Central memory CD4-positive, alpha-beta T cell (primary cell): Measurements from ENCODE around the gene VAMP5.
"Not testable (repeated sequence)": the region's sequence is repeated elsewhere in the genome, so short reads cannot be mapped to it uniquely, and the experiment has no call there.

Source experiments
- DNase-seq: peaks from one replicate; pipeline ENCODE4 v3.0.0; 2022

The VAMP5 gene

DNA sequence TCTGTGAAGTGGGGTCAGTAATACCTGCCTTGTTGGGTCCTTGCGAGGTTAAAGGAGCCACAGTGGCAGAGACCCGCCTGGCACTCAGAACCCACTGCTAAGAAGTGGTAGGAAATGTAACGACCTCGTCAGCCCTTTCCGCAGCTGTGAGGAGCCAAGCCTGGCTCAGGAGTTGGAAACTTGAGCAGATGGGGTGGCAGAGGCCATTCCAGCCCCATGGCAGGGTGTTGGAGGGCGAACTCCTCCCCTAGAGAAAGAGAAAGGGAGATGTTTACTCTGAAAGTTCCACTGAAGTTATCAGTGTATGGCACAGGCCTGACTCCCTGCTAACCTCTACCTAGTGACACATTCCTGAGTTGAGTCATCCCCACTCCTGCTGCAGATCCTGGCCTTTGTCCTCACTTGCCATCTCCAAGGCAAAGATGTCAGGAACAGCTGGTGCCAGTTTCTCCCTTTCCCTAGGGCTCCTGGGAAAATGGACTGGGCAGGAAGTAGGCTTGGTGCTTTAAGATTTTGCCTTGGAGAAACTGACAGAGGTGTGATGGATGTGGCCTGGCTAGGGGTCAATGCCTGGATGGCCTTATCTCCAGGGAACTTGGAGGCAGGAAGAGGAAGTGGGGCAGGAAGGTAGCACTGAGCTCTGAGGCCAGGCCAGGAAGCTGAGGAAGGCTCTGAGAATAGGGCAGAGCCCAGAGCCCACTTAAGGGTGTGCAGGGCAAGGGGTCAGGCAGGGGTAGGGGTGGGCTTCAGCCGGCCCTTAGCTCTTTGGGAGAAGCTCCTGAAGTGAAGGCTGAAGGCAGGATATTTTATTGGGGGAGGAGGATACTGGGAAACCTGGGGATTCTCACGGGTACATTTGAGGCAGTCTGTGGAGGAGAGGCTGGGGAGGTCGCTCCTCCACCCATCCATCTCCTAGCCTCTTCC lies 888 bp downstream of the VAMP5 start:
- peak; percentile 25 for DNase-seq

DNA sequence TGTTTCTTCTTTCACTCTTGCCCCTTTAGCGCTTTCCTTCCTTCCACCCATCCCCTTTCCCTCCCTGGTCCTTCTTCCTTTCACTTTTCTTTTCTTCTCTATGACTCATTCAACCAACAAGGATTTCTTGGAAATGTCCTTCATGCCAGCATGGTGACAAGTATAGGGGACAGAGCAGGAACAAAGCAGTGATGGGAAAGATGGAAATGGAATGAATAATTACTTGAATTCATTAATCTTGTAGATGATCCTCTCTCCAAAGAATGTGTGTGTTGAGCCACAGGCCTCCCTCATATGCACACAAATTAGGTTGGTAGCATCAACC lies 1.5 kb downstream of the VAMP5 start:
- no peak for DNase-seq

DNA sequence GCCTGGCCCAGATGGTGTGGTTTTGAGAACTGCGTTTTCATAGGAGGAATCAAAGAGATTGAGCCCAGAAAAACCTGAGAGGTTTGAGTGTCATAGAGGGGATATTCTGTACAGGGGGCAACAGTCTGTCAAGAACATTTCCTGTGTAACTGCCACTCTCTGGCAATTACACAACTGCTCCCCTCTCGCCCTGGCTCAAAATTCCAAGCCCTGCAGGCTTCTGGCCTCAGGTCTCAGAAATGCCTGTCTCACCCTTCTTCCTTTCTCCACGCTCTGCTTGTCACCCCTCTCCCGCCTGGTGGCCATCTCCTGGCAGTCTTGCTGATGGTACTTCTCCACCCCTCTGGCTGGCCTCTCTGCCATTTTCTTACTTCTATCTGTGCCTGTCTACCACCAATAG lies 4.0 kb downstream of the VAMP5 start:
- no peak for DNase-seq

DNA sequence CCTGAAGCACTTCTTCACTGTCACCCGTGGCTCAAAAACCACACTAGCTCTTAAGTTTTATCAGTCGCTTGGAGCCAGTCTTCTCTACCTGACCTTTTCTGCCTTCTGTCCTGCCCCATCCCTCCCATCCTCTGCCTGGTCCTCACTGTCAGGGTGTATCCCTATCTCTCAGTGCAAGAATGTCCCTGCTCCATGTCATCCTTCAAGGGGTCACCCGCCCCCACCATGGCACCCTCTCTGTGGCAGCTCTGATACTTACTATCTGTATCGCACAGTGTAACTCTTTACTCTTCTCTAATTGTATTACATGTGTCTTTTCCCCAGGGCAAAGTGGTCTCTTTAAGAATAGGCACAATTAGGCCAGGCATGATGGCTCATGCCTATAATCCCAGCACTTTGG lies 4.4 kb downstream of the VAMP5 start:
- no peak for DNase-seq

DNA sequence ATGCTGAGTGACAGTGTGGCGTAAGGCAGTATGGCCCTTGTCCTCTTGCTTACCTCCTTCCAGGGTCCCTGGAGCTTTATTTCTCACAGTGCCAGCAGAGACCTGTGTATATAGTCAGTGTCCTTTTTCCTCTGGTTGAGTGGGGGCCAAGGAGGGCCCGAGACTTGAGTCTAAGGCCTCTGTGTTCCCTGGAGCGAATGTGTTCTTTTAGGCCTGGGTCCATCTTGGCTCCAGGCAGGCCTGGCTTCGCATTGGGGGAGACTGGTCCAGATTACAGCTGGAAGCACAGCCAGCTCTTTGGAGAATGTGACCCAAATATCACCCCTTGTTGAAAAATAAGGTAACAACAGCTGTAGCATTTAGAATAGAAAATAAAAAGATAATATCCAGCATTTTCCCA lies 5.0 kb downstream of the VAMP5 start:
- DNase-seq = no peak

DNA sequence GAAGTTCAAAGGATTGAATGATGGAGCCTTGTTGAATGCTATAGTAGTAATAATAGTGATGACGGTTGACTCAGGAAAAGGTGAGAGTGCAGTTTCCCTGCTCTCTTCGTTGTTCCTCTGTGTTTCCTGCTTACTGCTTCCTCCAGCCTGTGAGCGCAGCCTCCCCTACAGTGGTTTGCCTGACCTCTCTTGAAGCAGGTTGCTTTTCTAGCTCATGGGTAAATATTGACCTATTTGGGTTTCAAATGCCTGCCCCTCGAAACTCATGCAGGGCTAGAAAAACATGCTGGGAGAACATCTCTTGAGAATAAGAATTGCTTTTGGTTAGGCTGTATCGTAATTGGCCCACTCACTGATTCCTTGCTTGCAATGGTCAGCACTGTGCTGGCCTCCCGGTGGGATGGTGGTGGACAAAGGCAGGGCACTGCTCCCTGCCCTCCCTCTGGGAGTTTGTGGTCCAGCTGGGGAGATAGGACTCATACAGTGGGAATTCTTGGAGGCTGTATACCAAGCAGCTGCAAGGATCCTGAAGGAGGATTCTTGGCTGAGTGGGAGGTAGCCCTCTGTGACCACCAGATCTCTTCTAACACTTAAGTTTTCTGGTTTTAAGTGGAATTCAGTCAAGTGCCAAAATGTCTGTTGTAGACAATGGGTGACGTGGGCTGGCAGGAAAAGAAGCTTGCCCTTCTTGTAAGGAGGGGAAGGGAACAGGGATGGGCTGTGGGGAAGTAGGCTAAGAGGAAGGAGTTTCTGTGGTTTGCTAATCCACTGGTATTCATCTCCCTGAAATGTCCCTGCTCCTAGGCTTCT lies 6.0 kb downstream of the VAMP5 start:
- no peak for DNase-seq

DNA sequence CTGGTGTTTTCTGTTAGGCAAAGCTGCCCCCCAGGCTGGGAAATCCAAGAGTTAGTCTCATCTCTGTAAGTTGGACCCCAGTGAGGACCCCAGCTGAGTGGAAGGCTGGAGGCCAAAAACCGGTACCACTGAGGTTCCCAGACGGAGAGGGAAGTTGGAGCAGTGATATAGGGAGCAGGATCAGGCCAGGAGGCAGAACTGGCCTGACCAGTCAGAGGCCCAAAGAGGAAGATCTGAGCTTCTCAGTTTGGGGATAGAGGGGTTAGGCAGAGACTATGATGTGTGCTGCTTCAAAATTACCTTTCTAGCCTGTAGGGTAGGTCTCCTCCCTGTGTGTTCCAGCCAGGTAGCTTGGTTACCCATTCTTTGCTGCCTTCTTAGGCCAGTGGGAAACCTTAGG lies 6.7 kb downstream of the VAMP5 start:
- no peak for DNase-seq

DNA sequence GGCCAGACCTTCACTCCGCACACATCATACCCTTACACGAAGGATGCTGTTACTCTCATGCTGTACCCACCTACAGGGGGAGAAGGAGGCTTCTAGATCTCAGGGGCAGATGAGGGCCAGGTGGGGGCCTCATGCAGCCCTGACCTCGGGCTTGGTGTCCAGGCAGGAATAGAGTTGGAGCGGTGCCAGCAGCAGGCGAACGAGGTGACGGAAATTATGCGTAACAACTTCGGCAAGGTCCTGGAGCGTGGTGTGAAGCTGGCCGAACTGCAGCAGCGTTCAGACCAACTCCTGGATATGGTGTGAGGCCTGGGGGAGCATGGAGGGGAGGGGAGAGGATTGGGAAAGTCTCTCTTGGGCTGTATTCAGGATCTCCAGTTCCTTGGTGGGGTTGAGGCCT lies 7.3 kb downstream of the VAMP5 start:
- DNase-seq = no peak

DNA sequence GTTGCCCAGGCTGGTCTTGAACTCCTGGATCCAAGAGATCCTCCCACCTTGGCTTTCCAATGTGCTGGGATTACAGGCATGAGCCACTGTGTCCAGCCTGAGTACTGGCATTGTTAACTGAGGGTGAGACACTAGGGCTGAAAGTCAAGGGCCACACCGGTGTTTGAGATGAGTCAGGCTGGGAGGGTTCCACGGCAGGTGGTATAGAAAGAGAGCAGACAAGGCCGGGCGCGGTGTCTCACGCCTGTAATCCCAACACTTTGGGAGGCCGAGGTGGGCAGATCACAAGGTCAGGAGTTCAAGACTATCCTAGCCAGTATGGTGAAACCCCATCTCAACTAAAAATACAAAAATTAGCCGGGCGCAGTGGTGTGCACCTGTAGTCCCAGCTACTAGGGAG lies 8.1 kb downstream of the VAMP5 start:
- not testable (repeated sequence) for DNase-seq

DNA sequence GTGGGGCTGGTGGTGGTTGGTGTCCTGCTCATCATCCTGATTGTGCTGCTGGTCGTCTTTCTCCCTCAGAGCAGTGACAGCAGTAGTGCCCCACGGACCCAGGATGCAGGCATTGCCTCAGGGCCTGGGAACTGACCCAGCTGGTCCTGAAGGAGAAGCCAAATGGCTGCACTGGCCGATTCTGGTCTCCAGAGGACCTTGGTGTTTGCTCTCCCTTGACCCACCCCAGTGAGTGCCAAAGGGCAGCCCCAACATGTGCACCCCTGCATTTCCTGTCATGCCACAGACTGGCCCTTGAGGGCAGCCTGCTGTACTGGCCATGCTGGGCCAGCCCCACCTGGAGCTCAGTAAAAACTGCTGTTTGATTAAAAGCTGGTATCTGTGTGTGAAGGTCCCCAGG lies 8.8 kb downstream of the VAMP5 start:
- no peak for DNase-seq

DNA sequence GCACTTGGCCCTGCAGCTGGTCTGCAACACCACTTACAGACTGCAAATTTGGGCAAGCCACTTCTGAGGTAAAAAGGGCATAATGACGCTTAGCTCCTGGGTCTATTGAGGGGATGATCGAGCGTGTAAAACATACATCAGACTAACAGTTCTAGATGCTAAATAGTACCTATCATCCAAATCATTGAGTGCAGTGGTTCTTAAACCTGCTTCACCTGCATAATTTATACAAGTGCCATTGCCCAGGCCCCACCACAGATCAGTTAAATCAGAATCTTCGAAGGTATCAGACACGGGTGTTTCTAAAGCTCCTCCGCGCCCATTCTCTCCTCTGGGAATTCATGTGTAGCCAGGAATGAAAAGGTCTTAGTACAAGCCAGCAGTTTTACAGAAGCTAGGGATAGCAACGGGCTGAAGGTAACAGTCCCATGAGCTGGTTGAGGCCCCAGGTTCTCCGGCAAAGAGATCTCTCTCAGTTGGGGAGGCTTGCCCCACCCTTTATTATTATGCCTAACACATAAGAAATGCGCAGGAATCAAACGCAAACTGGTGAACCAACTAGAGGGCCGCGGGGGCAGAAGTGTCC lies 10.6 kb downstream of the VAMP5 start:
- no peak for DNase-seq

DNA sequence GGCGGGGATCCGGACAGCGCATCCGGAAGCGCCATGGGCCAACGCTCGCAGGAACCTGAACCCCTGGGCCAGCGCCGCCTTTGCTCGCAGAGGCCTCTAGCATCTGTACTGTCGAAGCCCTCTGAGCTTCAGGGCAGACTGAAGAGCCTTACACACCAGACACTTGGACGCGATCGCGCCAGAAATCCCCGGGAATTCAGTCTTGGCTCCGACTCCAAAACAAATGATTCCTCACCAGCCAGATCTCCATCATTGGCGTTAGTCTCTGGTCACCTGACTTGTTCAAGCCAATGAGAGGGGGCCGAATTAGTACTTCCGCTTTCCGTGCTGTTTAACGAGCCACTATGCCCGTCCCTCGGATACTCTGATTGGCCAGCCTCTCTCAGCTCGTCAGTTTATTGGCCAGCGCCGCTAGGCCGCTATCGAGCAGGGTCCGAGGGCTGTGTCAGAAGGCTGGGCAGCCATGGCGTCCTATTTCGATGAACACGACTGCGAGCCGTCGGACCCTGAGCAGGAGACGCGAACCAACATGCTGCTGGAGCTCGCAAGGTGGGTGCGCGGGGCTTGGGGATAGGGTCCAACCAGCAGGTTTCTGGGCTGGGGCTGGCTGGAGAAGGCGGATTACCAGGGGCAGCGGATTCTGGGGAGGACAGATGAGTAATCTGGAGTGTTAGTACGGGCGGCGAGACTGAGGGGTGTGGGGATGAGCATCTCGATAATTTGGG lies 11.2 kb downstream of the VAMP5 start, which contains the start of gene RNF181:
Gene RNF181, plus strand, starts transcription at position 445 of the 725 bp plus-strand sequence. Its CDS starts 19 bp downstream, at position 464.
- peak; percentile 92 for DNase-seq

DNA sequence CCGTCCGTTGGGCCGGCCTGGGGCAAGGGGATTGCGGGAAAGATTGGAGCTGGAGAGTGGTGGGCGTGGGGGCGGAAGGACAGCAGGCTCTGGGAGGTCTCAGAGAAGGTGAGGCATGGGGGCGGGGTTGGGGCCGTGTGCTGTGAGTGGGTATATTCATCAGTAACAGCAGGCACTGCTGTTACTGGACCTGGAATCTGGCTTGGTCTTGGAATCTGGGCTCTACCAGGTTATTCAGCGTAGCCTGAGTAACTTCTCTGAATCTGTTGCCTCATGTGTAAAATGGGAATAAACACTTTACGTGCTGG lies 11.7 kb downstream of the VAMP5 start:
- no peak for DNase-seq

DNA sequence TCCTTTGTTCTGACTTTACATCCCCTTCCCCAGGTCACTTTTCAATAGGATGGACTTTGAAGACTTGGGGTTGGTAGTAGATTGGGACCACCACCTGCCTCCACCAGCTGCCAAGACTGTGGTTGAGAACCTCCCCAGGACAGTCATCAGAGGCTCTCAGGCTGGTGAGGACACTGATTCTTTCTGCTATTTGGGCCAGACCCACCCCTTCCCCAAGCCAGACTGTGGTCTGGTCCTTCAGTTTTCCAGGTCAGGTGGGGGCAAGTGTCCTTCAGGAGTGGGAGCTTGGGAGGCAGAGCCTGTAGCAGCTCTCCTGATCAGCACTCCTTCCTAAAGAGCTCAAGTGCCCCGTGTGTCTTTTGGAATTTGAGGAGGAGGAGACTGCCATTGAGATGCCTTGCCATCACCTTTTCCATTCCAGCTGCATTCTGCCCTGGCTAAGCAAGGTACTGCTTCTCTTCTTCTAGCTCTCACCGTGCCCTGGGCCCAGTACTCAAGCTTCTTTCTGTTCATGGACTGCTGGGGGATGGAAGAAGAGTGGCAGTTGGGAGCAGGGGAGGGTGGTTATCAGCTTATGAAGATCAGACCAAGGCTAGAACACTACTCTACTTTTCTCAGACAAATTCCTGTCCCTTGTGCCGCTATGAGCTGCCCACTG lies 12.4 kb downstream of the VAMP5 start:
- DNase-seq = no peak

DNA sequence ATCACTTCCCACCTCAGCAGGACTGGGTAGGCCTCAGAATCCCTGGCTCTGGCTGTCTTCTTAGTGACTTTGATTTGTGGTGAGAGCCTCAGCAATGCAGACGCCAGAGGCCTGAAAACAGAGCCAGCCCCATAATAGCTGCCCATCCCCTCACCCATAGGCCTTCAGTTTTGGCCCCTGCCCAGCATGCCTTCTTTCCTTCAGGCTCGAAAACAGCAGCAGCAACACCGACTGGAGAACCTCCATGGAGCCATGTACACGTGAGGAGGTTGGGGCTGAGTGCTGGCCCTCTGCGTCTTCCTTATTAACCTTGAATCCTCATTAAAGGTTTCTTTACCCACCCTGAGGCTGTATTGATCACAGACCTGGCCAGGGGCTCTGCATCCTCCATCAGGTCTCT lies 13.0 kb downstream of the VAMP5 start:
- no peak for DNase-seq

DNA sequence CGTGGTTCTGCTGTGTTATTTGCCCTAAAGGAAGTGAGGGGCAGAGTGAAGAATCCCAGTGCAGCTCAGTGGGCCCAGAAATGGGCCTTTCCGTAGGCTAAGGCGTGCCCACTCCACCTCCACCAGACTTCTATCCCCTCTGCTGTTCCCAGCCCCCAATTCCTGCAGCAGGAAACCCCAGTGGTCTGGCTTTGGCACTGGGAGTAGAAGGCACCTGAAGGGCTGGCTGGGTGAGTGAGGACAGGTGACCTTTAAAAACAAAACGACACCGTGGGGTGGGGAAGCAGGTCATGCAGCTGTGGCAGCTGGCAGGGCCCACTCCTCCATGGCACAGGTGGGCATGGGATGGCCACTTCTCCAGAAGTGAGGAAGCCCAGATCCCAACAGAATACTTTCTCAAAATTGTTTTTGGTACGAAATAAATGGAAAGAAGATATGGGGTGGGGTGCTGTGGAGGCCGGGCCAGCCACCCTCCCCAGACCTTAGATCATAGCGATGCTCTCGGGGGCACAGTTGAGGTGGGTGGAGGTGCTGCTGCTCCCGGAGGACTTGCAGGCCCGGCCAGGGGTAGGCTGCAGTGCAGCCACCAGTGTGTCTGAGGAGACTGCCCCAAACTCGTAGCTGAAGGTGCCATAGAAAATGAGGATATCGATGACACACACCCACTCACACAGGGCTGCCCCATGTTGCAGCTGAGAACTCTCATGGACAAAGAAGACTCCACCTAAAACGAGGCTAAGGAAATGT lies 14.5 kb downstream of the VAMP5 start:
- no peak for DNase-seq

DNA sequence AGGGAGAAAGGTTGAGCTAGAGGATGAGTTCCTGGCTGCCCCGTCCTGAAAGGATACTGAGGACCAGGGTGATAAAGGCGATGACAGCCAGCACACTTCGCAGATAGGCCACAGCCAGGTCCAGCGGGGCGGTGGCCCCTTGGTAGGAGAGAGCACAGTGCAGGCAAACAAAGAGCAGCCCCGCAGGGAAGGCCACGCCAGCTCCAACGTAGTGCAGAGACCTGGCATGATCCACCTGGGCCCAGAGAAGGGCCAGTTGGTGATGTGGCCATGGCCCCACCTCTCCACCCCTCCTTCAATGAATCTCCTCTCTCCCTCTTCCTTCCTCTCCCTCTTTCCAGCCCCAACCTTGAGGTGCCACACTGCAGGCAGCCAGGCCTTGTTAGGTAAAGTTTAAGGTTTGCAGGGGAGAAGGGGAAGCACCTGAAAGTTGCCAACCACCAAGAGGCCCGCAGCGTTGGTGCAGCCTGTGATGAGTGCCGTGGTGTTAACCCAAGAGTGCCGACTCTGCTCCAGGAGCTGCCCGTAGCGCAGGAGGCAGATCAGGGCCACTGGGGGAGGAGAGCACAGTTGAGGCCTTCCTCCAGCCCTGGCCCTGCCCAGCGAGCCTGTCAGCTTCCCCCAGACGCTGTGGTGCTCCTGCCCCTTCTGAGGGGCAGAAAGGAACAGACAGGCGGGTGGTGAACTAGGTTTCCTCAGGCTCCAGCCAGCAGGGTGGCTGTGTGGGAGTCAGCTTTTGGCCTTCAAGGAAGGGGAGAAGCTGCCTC lies 15.4 kb downstream of the VAMP5 start:
- DNase-seq = no peak

DNA sequence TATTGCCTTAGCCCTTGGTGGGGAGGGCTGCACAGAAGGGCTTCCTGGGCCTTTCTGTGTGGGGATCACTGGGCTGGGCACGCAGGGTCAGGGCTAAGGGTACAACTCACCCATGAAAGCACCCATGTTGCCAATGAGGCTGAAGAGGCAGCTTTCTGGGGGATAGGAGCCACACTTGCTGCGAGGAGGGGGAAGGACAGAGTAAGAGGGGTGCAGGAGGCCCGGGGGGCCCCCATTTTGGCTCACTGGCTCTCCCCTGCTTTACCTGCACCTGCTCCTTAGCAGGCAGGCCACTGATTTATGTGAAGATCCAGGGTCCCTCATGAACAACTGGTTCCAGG lies 16.0 kb downstream of the VAMP5 start:
- no peak for DNase-seq

DNA sequence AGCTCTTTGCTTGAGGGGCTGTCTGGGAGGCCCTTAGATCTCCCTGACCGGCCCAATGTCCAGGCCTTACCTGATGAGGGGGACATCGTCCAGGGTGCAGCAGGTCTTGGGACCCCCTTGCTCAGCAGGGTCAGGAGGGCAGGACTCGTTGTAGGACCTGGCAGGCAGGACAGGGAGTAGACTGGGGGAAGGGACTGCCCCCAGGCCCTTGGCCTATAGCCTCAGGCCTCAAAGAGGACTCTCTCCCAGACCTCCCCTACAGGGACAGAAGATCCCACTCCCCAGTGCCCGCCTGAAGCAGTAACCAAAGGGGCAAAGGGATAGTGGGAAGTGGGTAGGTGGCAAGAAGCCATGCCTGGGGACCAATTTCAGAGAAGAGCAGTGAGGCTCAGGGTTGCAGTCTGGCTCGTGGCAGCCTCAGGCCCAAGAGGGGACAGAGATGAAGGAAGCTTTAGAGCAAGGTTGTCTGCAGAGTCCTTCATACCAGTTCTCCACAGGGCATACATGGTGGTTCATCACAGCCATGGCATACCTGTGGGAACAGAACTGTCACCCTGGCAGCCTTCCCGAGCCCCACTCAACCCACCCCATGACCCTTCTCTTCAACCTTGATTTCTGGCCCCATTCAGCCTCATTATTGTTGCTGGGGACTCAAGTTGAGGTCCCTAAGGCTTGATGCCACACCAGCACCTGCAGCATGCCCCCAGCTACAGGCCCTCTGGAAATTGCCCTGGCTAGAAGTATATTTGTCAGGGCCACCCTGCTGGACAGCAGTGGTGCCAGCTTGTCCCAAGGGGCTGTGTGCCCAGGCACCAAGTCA lies 16.9 kb downstream of the VAMP5 start:
- no peak for DNase-seq

DNA sequence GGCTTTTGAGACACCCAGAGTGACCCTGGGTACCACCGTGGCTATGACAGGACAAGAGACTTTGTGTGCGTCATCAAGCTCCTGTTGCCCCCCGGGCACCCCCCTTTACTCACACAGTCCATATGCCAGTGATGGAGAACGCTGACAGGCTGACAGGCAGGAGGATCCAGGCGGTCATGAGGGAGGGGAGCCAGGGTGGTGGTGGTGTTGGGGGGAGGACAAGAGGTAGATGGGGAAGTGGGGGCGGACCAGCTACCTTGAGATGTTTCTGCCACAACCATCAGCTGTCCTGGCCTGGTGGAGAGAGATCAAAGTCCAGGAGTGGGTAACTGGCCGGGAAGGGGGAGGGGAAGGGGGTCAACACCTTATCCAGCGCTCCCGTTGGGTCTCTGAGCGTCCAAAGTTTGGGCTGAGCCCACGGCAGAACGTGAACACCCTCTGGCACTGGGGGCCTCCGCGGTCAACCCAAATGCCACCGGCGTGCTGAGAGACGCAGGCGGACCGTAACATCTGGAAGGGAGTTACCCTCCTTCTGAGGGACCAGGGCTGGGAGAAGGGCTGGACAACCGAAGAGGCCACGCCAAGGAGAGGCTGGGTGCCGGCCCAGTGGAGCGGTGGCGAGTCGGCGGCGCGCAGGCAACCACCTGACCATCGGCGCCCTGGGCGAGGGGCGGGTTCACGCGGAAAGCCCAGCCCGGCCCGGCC lies 17.7 kb downstream of the VAMP5 start:
- DNase-seq = no peak
